Vagina (tissue), 2 donors: ENCODE data around the gene SRRM2. TPM values are rescaled to one million over a fixed set of nuclear protein-coding genes. Genes with fewer than 3 reads are reported as not detected.

Experiments
- DNase-seq, 2 donors: peaks; one replicate each; pipeline ENCODE4 v3.0.0-alpha.2; 2017; ENCODE audit errors: extremely low spot score in 2 of 2
- H3K27ac ChIP-seq: fragments of 200-600 bp; sonication (generic); one replicate; pipeline ENCODE4 v1.5.1; 2019
- H3K27me3 ChIP-seq: fragments of 200-600 bp; sonication (generic); one replicate; pipeline ENCODE4 v1.5.1; 2019
- H3K36me3 ChIP-seq, 2 donors: fragments of 200-600 bp; sonication (generic); one replicate each; pipeline ENCODE4 v1.5.1; 2017 to 2019
- H3K4me1 ChIP-seq: fragments of 200-600 bp; sonication (generic); one replicate; pipeline ENCODE4 v1.5.1; 2019
- H3K4me3 ChIP-seq, 2 donors: fragments of 200-600 bp; sonication (generic); 1 replicate in 1 of 2; 2 replicates in 1 of 2; pipeline ENCODE4 v1.5.1; 2016 to 2019
- H3K9me3 ChIP-seq: fragments of 200-600 bp; sonication (generic); one replicate; pipeline ENCODE4 v1.5.1; 2019
- CTCF ChIP-seq, 3 experiments: fragments of 450-650 bp in 2 of 3; fragments of 200-600 bp in 1 of 3; sonication (generic) in 1 of 3; IDR thresholded peaks; one replicate each; pipeline ENCODE4 v1.5.1; 2017 to 2019; ENCODE audit warnings: antibody characterized with exemption in 3 of 3, mild to moderate bottlenecking in 2 of 3, moderate library complexity in 2 of 3
- POLR2A ChIP-seq, 2 donors: fragments of 450-650 bp; IDR thresholded peaks; one replicate each; pipeline ENCODE4 v1.6.1; 2017; ENCODE audit warnings: antibody characterized with exemption in 2 of 2, mild to moderate bottlenecking in 2 of 2, moderate library complexity in 2 of 2
- POLR2AphosphoS5 ChIP-seq, 2 donors: sonication (generic); formaldehyde crosslinking; IDR thresholded peaks; one replicate each; pipeline ENCODE4 v1.9.0; 2017; ENCODE audit warnings: antibody characterized with exemption in 2 of 2, mild to moderate bottlenecking in 2 of 2, low read depth in 1 of 2; ENCODE audit not compliant: insufficient read depth in 1 of 2
- intact Hi-C: fragments of 100-400 bp; cut with DNase I; formaldehyde crosslinking; loops from one replicate; pipeline ENCODE4 v1.15.1; 2023
- total RNA-seq: library from RNA; depleted of rRNA; stranded (reverse); fragments of >200 nt; gene quantifications from one replicate; pipeline ENCODE4 v1.2.3, GENCODE V29; 2016

SRRM2 gene
- total RNA-seq, 1 donor from 2014 or later = 534 TPM

GRCh38 chr16:2743007-2743810 is 9.2 kb upstream of the SRRM2 start:
- DNase-seq = no peak
- no peak overlapping the region for H3K27ac ChIP-seq
- no peaks in the 10 kb centered on the region for H3K36me3 ChIP-seq
- no peaks in the 10 kb centered on the region for H3K9me3 ChIP-seq
- H3K4me3 ChIP-seq = no peak overlapping the region
- intact Hi-C loops = no loop called here
- no peaks in the 10 kb centered on the region for H3K4me1 ChIP-seq
- H3K27me3 ChIP-seq = no peaks in the 10 kb centered on the region
- TF ChIP-seq CTCF (IDR thresholded peaks at IDR 0.05) = no peak
- TF ChIP-seq POLR2A (IDR thresholded peaks at IDR 0.05) = no peak
- TF ChIP-seq POLR2AphosphoS5 (IDR thresholded peaks at IDR 0.05; ENCODE audit: insufficient read depth in 1 of 2, low read depth in 1 of 2) = no peak

GRCh38 chr16:2744711-2745110 is 7.7 kb upstream of the SRRM2 start:
- Histone ChIP-seq H3K9me3 (no peaks in the 10 kb centered on the region), H3K36me3 (no peaks in the 10 kb centered on the region), H3K27ac (no peak overlapping the region), H3K4me1 (no peaks in the 10 kb centered on the region), H3K27me3 (no peaks in the 10 kb centered on the region), H3K4me3 (no peak overlapping the region)
- TF ChIP-seq CTCF (IDR thresholded peaks at IDR 0.05) (no peak), POLR2A (IDR thresholded peaks at IDR 0.05) (no peak)
- intact Hi-C loops = no loop called here
- no peak for DNase-seq

GRCh38 chr16:2745116-2745890 is 7.1 kb upstream of the SRRM2 start:
- no peak overlapping the region for H3K4me3 ChIP-seq
- no peaks in the 10 kb centered on the region for H3K4me1 ChIP-seq
- H3K9me3 ChIP-seq = no peaks in the 10 kb centered on the region
- DNase-seq = no peak
- no peaks in the 10 kb centered on the region for H3K36me3 ChIP-seq
- H3K27ac ChIP-seq = no peak overlapping the region
- no peaks in the 10 kb centered on the region for H3K27me3 ChIP-seq
- intact Hi-C loops = no loop called here
- TF ChIP-seq CTCF (IDR thresholded peaks at IDR 0.05) = no peak

- no peak overlapping the region for H3K27ac ChIP-seq
- DNase-seq = no peak
- TF ChIP-seq POLR2AphosphoS5 (IDR thresholded peaks at IDR 0.05; ENCODE audit: insufficient read depth in 1 of 2, low read depth in 1 of 2) = no peak
- TF ChIP-seq CTCF (IDR thresholded peaks at IDR 0.05) = no peak
- no peak for TF ChIP-seq POLR2A (IDR thresholded peaks at IDR 0.05)
- intact Hi-C loops = no loop called here
- no peaks in the 10 kb centered on the region for H3K4me1 ChIP-seq
- H3K4me3 ChIP-seq = no peak overlapping the region
- H3K9me3 ChIP-seq = no peaks in the 10 kb centered on the region
- H3K27me3 ChIP-seq = no peaks in the 10 kb centered on the region
- no peaks in the 10 kb centered on the region for H3K36me3 ChIP-seq
Measured at GRCh38 chr16:2745961-2746360, 6.5 kb upstream of the SRRM2 start.
